GM12878 (cell line): ENCODE results near the gene IMMP2L. TPM values are rescaled to one million over a fixed set of nuclear protein-coding genes. Genes with fewer than 3 reads are reported as not detected.

Source experiments
- ATAC-seq: fragments of 200-7000 bp; cut with Tn5 transposase; 3 replicates; pipeline ENCODE4 v1.9.1; 2020; ENCODE audit warnings: mild to moderate bottlenecking, moderate library complexity
- BruUV-seq: library from RNA; stranded (reverse); fragments of 400-500 nt; replicated peaks from 2 replicates; lab custom pipeline; 2021; lab: Mats Ljungman, UMichigan
- CTCF ChIA-PET: fragments of 300-600 bp; sonication (Branson Sonifier 250); formaldehyde crosslinking; extraction: SDS; loops from one replicate; lab custom pipeline; 2021; ENCODE audit warnings: inconsistent platforms; lab: Yijun Ruan, JAX
- POLR2A ChIA-PET: fragments of 350-600 bp; formaldehyde crosslinking; extraction: SDS; loops from one replicate; lab custom pipeline; 2021; ENCODE audit warnings: inconsistent platforms; lab: Charles Lee
- RAD21 ChIA-PET: fragments of 300-600 bp; sonication (Branson Sonifier 250); formaldehyde crosslinking; loops from one replicate; lab custom pipeline; 2023; ENCODE audit warnings: antibody characterized with exemption; ENCODE audit not compliant: unreplicated experiment; lab: Charles Lee
- SMC1A ChIA-PET: fragments of 300-600 bp; sonication (Branson Sonifier 250); formaldehyde crosslinking; loops from one replicate; lab custom pipeline; 2023; ENCODE audit not compliant: unreplicated experiment, uncharacterized antibody; lab: Charles Lee
- DNase-seq: peaks from one replicate; pipeline ENCODE4 v3.0.0-alpha.2; 2011; ENCODE audit warnings: low read depth, low spot score
- FAIRE-seq: peaks from 3 replicates; lab custom pipeline; 2011; peaks lifted over from hg19 to GRCh38; lab: Jason Lieb, UNC
- H2AFZ ChIP-seq: 2 replicates; pipeline ENCODE4 v1.6.0; 2011; ENCODE audit warnings: low read depth, low read length, control low read depth; ENCODE audit not compliant: control insufficient read depth
- H3K27ac ChIP-seq: 2 replicates; pipeline ENCODE4 v1.5.1; 2011; ENCODE audit warnings: control low read depth; ENCODE audit not compliant: control insufficient read depth, insufficient read depth
- H3K27me3 ChIP-seq, 2 experiments: replicated peaks in 1 of 2; 2 replicates each; pipeline versions ENCODE4 v1.6.0 to v1.6.1; 2011; ENCODE audit warnings: low read length in 1 of 2; ENCODE audit not compliant: control insufficient read depth in 2 of 2, insufficient read depth in 2 of 2
- H3K36me3 ChIP-seq, 2 experiments: 2 replicates each; pipeline ENCODE4 v1.5.1; 2011; ENCODE audit warnings: low read length in 1 of 2; ENCODE audit not compliant: control insufficient read depth in 2 of 2, insufficient read depth in 2 of 2
- H3K4me1 ChIP-seq: 2 replicates; pipeline ENCODE4 v1.6.1; 2011; ENCODE audit warnings: mild to moderate bottlenecking, low read length, moderate library complexity, mixed read lengths; ENCODE audit not compliant: control insufficient read depth, insufficient read depth
- H3K4me2 ChIP-seq: 2 replicates; pipeline ENCODE4 v1.6.0; 2011; ENCODE audit warnings: control low read depth; ENCODE audit not compliant: control insufficient read depth, insufficient read depth
- H3K4me3 ChIP-seq: fragments of 200-600 bp; sonication (generic); 2 replicates; pipeline ENCODE4 v1.5.1; 2016
- H3K79me2 ChIP-seq: 2 replicates; pipeline ENCODE4 v1.6.0; 2011; ENCODE audit warnings: low read length; ENCODE audit not compliant: control insufficient read depth, insufficient read depth
- H3K9ac ChIP-seq: 2 replicates; pipeline ENCODE4 v1.8.0; 2011; ENCODE audit warnings: low read length, control low read depth, mixed read lengths; ENCODE audit not compliant: control insufficient read depth, insufficient read depth
- H3K9me3 ChIP-seq: replicated peaks from 3 replicates; pipeline ENCODE4 v1.5.1; 2011; ENCODE audit warnings: mild to moderate bottlenecking, low read length; ENCODE audit not compliant: control insufficient read depth, insufficient read depth
- H4K20me1 ChIP-seq: 2 replicates; pipeline ENCODE4 v1.6.0; 2011; ENCODE audit not compliant: control insufficient read depth, insufficient read depth
- EP300 ChIP-seq, 2 experiments: fragments of 150-350 bp in 1 of 2; IDR thresholded peaks; 2 replicates each; pipeline ENCODE4 v1.6.1; 2011 to 2012; ENCODE audit warnings: low read depth in 2 of 2, low read length in 2 of 2, borderline replicate concordance in 1 of 2, improper control_type of control experiment in 1 of 2, inconsistent platforms in 1 of 2; ENCODE audit not compliant: control insufficient read depth in 1 of 2
- HDGF ChIP-seq: fragments of 450-650 bp; IDR thresholded peaks from 2 replicates; pipeline ENCODE4 v1.6.1; 2016; ENCODE audit warnings: antibody characterized with exemption
- MYB ChIP-seq: fragments of 150-350 bp; IDR thresholded peaks from 2 replicates; pipeline ENCODE4 v1.6.1; 2014; ENCODE audit warnings: mild to moderate bottlenecking, low read depth, low read length, borderline replicate concordance
- SIN3A ChIP-seq: IDR thresholded peaks from 2 replicates; pipeline ENCODE4 v1.6.1; 2012; ENCODE audit warnings: low read depth, low read length, improper control_type of control experiment
- SMAD5 ChIP-seq: IDR thresholded peaks from 2 replicates; pipeline ENCODE4 v1.6.1; 2016; ENCODE audit warnings: antibody characterized with exemption, low read depth
- SRF ChIP-seq, 2 experiments: IDR thresholded peaks; 2 replicates each; pipeline ENCODE4 v1.6.1; 2011; ENCODE audit warnings: low read depth in 2 of 2, low read length in 2 of 2, mild to moderate bottlenecking in 1 of 2, moderate library complexity in 1 of 2
- ZZZ3 ChIP-seq: IDR thresholded peaks from 2 replicates; pipeline ENCODE4 v1.6.1; 2011; ENCODE audit warnings: low read depth; ENCODE audit not compliant: control insufficient read depth, insufficient read length
- WGBS: methylation state at CpG from one replicate; pipeline ENCODE4 v1.1.6; 2016; ENCODE audit warnings: low lambda C conversion rate; ENCODE audit not compliant: insufficient replicate concordance, insufficient coverage; ENCODE audit errors: missing lambda C conversion rate; 5-methylcytosine and 5-hydroxymethylcytosine counted together
- in situ Hi-C: fragments of 300-500 bp; cut with MboI; formaldehyde crosslinking; loops from 9 replicates; pipeline ENCODE4 v1.14.3; 2018; ENCODE audit warnings: mixed read lengths
- intact Hi-C: fragments of 100-400 bp; cut with micrococcal nuclease; formaldehyde crosslinking; loops from one replicate; pipeline ENCODE4 v1.14.2; 2022; ENCODE audit not compliant: unreplicated experiment
- polyA plus RNA-seq, 11 experiments: library from polyadenylated mRNA; depleted of rRNA in 4 of 11; unstranded in 6 of 11; stranded (reverse) in 5 of 11; fragments of >200 nt; fragmentation: Nextera tagmentation in 4 of 11; fragmentation: Illumina TruSeq in 1 of 11; extraction: Ambion mirVana in 4 of 11; extraction: Trizol in 1 of 11; gene quantifications; 1 replicate in 1 of 11; 2 replicates in 10 of 11; pipeline versions ENCODE4 v1.2.1 to v1.2.3, GENCODE V29; 2011 to 2016; ENCODE audit warnings: inconsistent platforms in 2 of 11, missing spikeins in 2 of 11, low read depth in 1 of 11
- total RNA-seq, 4 experiments: library from RNA; depleted of rRNA in 3 of 4; stranded (reverse); fragments of >200 nt in 3 of 4; fragmentation: Illumina TruSeq in 1 of 4; extraction: Trizol in 1 of 4; gene quantifications; 2 replicates each; pipeline versions ENCODE4 v1.2.1 to v1.2.3, GENCODE V29; 2013 to 2021
- TF ChIP-seq, protein P1 (sequence below): fragments of 450-650 bp; IDR thresholded peaks from 2 replicates; pipeline ENCODE4 v1.6.1; 2016; ENCODE audit warnings: mild to moderate bottlenecking

The IMMP2L gene
- total and polyA plus RNA-seq, 10 of the 15 experiments (the other 5 are each of a cell fraction or from before 2014, with no cell fraction given) = 12.6 to 46.3 (median 19.6) TPM

DNA sequence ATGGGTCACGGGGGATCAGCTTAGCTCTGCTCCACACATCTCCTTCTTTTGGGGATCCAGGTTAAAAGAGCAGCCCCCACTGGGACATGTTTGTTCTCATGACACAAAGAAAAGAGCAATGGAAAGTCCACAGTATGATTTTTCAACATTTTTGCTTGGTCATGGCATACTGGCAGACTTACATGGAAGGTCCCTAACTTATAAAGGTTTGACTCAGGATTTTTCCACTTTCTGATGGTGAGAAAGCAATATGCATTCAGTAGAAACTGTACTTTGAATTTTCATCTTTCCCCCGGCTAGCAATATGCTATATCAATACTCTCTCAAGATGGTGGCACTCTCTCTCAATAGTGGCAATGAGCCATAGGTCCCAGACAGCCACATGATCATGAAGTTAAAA is 699.0 kb downstream of the IMMP2L start (continued):
- TF ChIP-seq MYB (no peak), ZZZ3 (no peak)

DNA sequence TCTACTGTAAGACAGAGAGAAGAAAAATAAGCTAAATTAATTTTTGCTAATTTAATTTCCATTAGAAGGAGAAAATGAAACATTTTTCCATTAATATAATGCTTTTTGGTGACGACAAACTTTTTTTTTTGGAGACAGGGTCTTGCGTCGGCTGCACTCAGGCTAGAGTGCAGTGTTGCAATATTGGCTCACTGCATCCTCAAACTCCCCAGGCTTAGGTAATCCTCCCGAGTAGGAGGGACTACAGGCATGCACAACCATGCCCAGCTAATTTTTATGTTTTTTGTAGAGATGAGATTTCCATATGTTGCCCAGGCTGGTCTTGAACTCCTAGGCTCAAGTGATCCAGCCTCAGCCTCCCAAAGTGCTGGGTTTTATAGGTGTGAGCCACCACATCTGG is 701.1 kb downstream of the IMMP2L start:
- DNase-seq = no peak
- TF ChIP-seq EP300 (IDR thresholded peaks at IDR 0.05; ENCODE audit: borderline replicate concordance in 1 of 2, control insufficient read depth in 1 of 2, low read depth in 2 of 2, low read length in 2 of 2) (no peak), SRF (IDR thresholded peaks at IDR 0.05; ENCODE audit: low read depth in 2 of 2, low read length in 2 of 2) (no peak), HDGF (no peak), SIN3A (no peak), SMAD5 (no peak)
- TF ChIP-seq, protein P1, sequence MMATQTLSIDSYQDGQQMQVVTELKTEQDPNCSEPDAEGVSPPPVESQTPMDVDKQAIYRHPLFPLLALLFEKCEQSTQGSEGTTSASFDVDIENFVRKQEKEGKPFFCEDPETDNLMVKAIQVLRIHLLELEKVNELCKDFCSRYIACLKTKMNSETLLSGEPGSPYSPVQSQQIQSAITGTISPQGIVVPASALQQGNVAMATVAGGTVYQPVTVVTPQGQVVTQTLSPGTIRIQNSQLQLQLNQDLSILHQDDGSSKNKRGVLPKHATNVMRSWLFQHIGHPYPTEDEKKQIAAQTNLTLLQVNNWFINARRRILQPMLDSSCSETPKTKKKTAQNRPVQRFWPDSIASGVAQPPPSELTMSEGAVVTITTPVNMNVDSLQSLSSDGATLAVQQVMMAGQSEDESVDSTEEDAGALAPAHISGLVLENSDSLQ = no peak
- TF ChIP-seq, all 136 proteins: peak for 0
- no peaks in the 10 kb centered on the region for H3K9me3 ChIP-seq
- no peaks in the 10 kb centered on the region for H3K4me1 ChIP-seq
- 65% methylated on average over 4 of the region's 4 CpGs for WGBS
- no peak overlapping the region for H3K9ac ChIP-seq
- H3K27me3 ChIP-seq = no peaks in the 10 kb centered on the region
- H3K27ac ChIP-seq = no peak overlapping the region
- H3K4me2 ChIP-seq = no peak overlapping the region
- H3K36me3 ChIP-seq = no peaks in the 10 kb centered on the region
- no peaks in the 10 kb centered on the region for H4K20me1 ChIP-seq
- in situ Hi-C loops = no loop called here
- intact Hi-C loops = no loop called here
- RAD21 ChIA-PET = interaction anchor here (0.7 kb wide), 1 partner anchor 29 kb away, joined by 3 read pairs; no protein-coding TSS in a partner anchor
- FAIRE-seq (no peak), ATAC-seq (no peak)
- H3K79me2 ChIP-seq = no peaks in the 10 kb centered on the region
- SMC1A ChIA-PET = interaction anchor here (0.8 kb wide), 1 partner anchor 8 kb away, joined by 4 read pairs; no protein-coding TSS in a partner anchor
- POLR2A ChIA-PET = no interaction called here
- no peak overlapping the region for H2AFZ ChIP-seq
- BruUV-seq = no TSS peak
- CTCF ChIA-PET = no interaction called here
- no peak overlapping the region for H3K4me3 ChIP-seq
